ENCODE results near the gene SUOX.

DNA sequence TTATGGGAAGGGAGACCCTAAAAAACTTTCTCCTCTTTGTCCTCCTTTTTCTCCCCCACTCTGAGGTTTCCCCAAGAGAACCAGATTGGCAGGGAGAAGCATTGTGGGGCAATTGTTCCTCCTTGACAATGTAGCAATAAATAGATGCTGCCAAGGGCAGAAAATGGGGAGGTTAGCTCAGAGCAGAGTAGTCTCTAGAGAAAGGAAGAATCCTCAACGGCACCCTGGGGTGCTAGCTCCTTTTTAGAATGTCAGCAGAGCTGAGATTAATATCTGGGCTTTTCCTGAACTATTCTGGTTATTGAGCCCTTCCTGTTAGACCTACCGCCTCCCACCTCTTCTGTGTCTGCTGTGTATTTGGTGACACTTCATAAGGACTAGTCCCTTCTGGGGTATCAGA lies 40.1 kb downstream of the SUOX start:
- no peak for TF ChIP-seq POLR2AphosphoS5 (IDR thresholded peaks at IDR 0.05)
- TF ChIP-seq, protein P1, sequence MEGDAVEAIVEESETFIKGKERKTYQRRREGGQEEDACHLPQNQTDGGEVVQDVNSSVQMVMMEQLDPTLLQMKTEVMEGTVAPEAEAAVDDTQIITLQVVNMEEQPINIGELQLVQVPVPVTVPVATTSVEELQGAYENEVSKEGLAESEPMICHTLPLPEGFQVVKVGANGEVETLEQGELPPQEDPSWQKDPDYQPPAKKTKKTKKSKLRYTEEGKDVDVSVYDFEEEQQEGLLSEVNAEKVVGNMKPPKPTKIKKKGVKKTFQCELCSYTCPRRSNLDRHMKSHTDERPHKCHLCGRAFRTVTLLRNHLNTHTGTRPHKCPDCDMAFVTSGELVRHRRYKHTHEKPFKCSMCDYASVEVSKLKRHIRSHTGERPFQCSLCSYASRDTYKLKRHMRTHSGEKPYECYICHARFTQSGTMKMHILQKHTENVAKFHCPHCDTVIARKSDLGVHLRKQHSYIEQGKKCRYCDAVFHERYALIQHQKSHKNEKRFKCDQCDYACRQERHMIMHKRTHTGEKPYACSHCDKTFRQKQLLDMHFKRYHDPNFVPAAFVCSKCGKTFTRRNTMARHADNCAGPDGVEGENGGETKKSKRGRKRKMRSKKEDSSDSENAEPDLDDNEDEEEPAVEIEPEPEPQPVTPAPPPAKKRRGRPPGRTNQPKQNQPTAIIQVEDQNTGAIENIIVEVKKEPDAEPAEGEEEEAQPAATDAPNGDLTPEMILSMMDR (IDR thresholded peaks at IDR 0.05), result no peak
